Trophoblast cell (in vitro differentiated cells and primary cell): ENCODE results near the gene PDE4B.

Experiments used
- DNase-seq, 2 donors: peaks; one replicate each; pipeline ENCODE4 v3.0.0-alpha.2; 2016
- H2AFZ ChIP-seq: 2 replicates; pipeline ENCODE4 v1.6.1; 2013; ENCODE audit warnings: low read length, moderate library complexity, mild to moderate bottlenecking; ENCODE audit not compliant: insufficient read depth, poor library complexity
- H2AK5ac ChIP-seq: 2 replicates; pipeline ENCODE4 v1.6.1; 2013; ENCODE audit warnings: mild to moderate bottlenecking, low read length
- H2BK120ac ChIP-seq: 2 replicates; pipeline ENCODE4 v1.6.1; 2013; ENCODE audit warnings: low read length, mild to moderate bottlenecking, moderate library complexity; ENCODE audit not compliant: insufficient read depth, poor library complexity
- H2BK12ac ChIP-seq: 2 replicates; pipeline ENCODE4 v1.6.1; 2013; ENCODE audit warnings: mild to moderate bottlenecking, low read length, moderate library complexity
- H2BK5ac ChIP-seq: 2 replicates; pipeline ENCODE4 v1.6.1; 2013; ENCODE audit warnings: low read length, low read depth, moderate library complexity, mild to moderate bottlenecking; ENCODE audit not compliant: poor library complexity
- H3K14ac ChIP-seq: 2 replicates; pipeline ENCODE4 v1.6.1; 2013; ENCODE audit warnings: mild to moderate bottlenecking, low read length
- H3K18ac ChIP-seq: 2 replicates; pipeline ENCODE4 v1.6.1; 2013; ENCODE audit warnings: mild to moderate bottlenecking, low read length
- H3K23ac ChIP-seq: 2 replicates; pipeline ENCODE4 v1.6.1; 2013; ENCODE audit warnings: low read length
- H3K27ac ChIP-seq: 2 replicates; pipeline ENCODE4 v1.5.1; 2013; ENCODE audit warnings: low read depth, mild to moderate bottlenecking, inconsistent platforms, low read length, moderate library complexity
- H3K27me3 ChIP-seq: 2 replicates; pipeline ENCODE4 v1.6.1; 2013; ENCODE audit warnings: inconsistent platforms, mild to moderate bottlenecking, low read length, moderate library complexity; ENCODE audit not compliant: insufficient read depth
- H3K36me3 ChIP-seq, 2 experiments: 1 replicate in 1 of 2; 2 replicates in 1 of 2; pipeline ENCODE4 v1.6.1; 2013; ENCODE audit warnings: low read length in 2 of 2, mild to moderate bottlenecking in 2 of 2, moderate library complexity in 1 of 2; ENCODE audit not compliant: insufficient read depth in 2 of 2, control insufficient read depth in 1 of 2
- H3K4ac ChIP-seq: 2 replicates; pipeline ENCODE4 v1.6.1; 2013; ENCODE audit warnings: low read depth, mild to moderate bottlenecking, low read length, moderate library complexity
- H3K4me1 ChIP-seq, 2 experiments: 1 replicate in 1 of 2; 2 replicates in 1 of 2; pipeline ENCODE4 v1.6.1; 2013; ENCODE audit warnings: low read length in 2 of 2, mild to moderate bottlenecking in 2 of 2, moderate library complexity in 1 of 2; ENCODE audit not compliant: insufficient read depth in 2 of 2, control insufficient read depth in 1 of 2
- H3K4me2 ChIP-seq: 2 replicates; pipeline ENCODE4 v1.6.1; 2013; ENCODE audit warnings: inconsistent platforms, mild to moderate bottlenecking, low read length, moderate library complexity
- H3K4me3 ChIP-seq: 2 replicates; pipeline ENCODE4 v1.5.1; 2013; ENCODE audit warnings: mild to moderate bottlenecking, low read depth, low read length, inconsistent platforms
- H3K79me1 ChIP-seq: one replicate; pipeline ENCODE4 v1.6.1; 2013; ENCODE audit warnings: low read length
- H3K79me2 ChIP-seq: 2 replicates; pipeline ENCODE4 v1.6.1; 2013; ENCODE audit warnings: low read length, mild to moderate bottlenecking; ENCODE audit not compliant: control insufficient read depth, insufficient read depth, poor library complexity
- H3K9ac ChIP-seq: 2 replicates; pipeline ENCODE4 v1.6.1; 2013; ENCODE audit warnings: mild to moderate bottlenecking, low read length
- H3K9me3 ChIP-seq: 2 replicates; pipeline ENCODE4 v1.6.1; 2013; ENCODE audit warnings: low read depth, mild to moderate bottlenecking, control low read depth, inconsistent platforms, low read length; ENCODE audit not compliant: insufficient read depth
- H4K12ac ChIP-seq: 2 replicates; pipeline ENCODE4 v1.6.1; 2013; ENCODE audit warnings: low read depth, mild to moderate bottlenecking, low read length, moderate library complexity
- H4K8ac ChIP-seq: 2 replicates; pipeline ENCODE4 v1.6.1; 2013; ENCODE audit warnings: low read depth, mild to moderate bottlenecking, low read length, moderate library complexity
- H4K91ac ChIP-seq: one replicate; pipeline ENCODE4 v1.6.1; 2013; ENCODE audit warnings: low read depth, mild to moderate bottlenecking, low read length, moderate library complexity
- WGBS: extraction: QIAGEN DNeasy Blood & Tissue Kit; methylation state at CpG from one replicate; pipeline ENCODE4 v1.1.7; 2013; ENCODE audit warnings: missing lambda C conversion rate; ENCODE audit not compliant: insufficient read length, insufficient coverage; ENCODE audit errors: extremely low coverage; 5-methylcytosine and 5-hydroxymethylcytosine counted together

Gene PDE4B

GRCh38 chr1:66254785-66255184, 462.1 kb downstream of the PDE4B start:
- H4K12ac ChIP-seq = no peak overlapping the region
- H3K23ac ChIP-seq = no peak overlapping the region
- H2AK5ac ChIP-seq = no peak overlapping the region
- DNase-seq = no peak
- no peak overlapping the region for H2BK120ac ChIP-seq
- H3K27ac ChIP-seq = no peak overlapping the region
- no peaks in the 10 kb centered on the region for H3K9me3 ChIP-seq
- H2BK12ac ChIP-seq = no peak overlapping the region
- H3K4ac ChIP-seq = no peak overlapping the region
- H3K36me3 ChIP-seq = no peaks in the 10 kb centered on the region
- H3K4me2 ChIP-seq = no peak overlapping the region
- no peak overlapping the region for H3K9ac ChIP-seq
- H3K4me3 ChIP-seq = no peak overlapping the region
- H2BK5ac ChIP-seq = no peak overlapping the region
- no peak overlapping the region for H3K18ac ChIP-seq
- no peaks in the 10 kb centered on the region for H3K79me2 ChIP-seq
- no peaks in the 10 kb centered on the region for H3K27me3 ChIP-seq
- H3K4me1 ChIP-seq = peaks cover 0 to 2% of the 10 kb centered on the region in 2 experiments
- H4K8ac ChIP-seq = no peak overlapping the region
- no peak overlapping the region for H3K14ac ChIP-seq
- no peak overlapping the region for H2AFZ ChIP-seq
- peaks cover 5% of the 10 kb centered on the region for H3K79me1 ChIP-seq
- no peak overlapping the region for H4K91ac ChIP-seq
- no CpG with 5 or more reads among the region's 1 CpG for WGBS

- H3K79me1 ChIP-seq = peaks cover 9% of the 10 kb centered on the region
- no peak overlapping the region for H3K18ac ChIP-seq
- H3K36me3 ChIP-seq = no peaks in the 10 kb centered on the region
- WGBS = no CpG with 5 or more reads among the region's 5 CpGs
- no peak overlapping the region for H2AFZ ChIP-seq
- H3K9ac ChIP-seq = no peak overlapping the region
- H3K79me2 ChIP-seq = no peaks in the 10 kb centered on the region
- DNase-seq = no peak
- peak overlapping the region; percentile 29 for H3K14ac ChIP-seq
- no peak overlapping the region for H2BK12ac ChIP-seq
- peaks cover 0 to 6% of the 10 kb centered on the region in 2 experiments for H3K4me1 ChIP-seq
- no peak overlapping the region for H3K4me3 ChIP-seq
- H4K8ac ChIP-seq = no peak overlapping the region
- H3K27ac ChIP-seq = no peak overlapping the region
- no peak overlapping the region for H4K12ac ChIP-seq
- no peak overlapping the region for H3K4ac ChIP-seq
- H2BK120ac ChIP-seq = no peak overlapping the region
- peak overlapping the region; percentile 23 for H2BK5ac ChIP-seq
- H3K27me3 ChIP-seq = no peaks in the 10 kb centered on the region
- H2AK5ac ChIP-seq = no peak overlapping the region
- peak overlapping the region; percentile 64 for H4K91ac ChIP-seq
- H3K4me2 ChIP-seq = no peak overlapping the region
- no peaks in the 10 kb centered on the region for H3K9me3 ChIP-seq
- no peak overlapping the region for H3K23ac ChIP-seq
These were observed 464.2 kb downstream of the PDE4B start for GRCh38 chr1:66256629-66257572.

- Histone ChIP-seq H3K9me3 (no peaks in the 10 kb centered on the region), H3K79me2 (no peaks in the 10 kb centered on the region), H4K12ac (no peak overlapping the region), H3K4me3 (no peak overlapping the region), H4K91ac (no peak overlapping the region), H3K27me3 (no peaks in the 10 kb centered on the region), H3K27ac (no peak overlapping the region), H3K79me1 (peaks cover 11% of the 10 kb centered on the region), H2AK5ac (no peak overlapping the region), H3K9ac (no peak overlapping the region), H2BK120ac (no peak overlapping the region), H4K8ac (no peak overlapping the region), H3K4me2 (no peak overlapping the region), H2BK12ac (no peak overlapping the region), H3K18ac (no peak overlapping the region), H3K4ac (no peak overlapping the region), H2AFZ (no peak overlapping the region), H3K14ac (no peak overlapping the region), H3K36me3 (no peaks in the 10 kb centered on the region), H2BK5ac (no peak overlapping the region), H3K23ac (no peak overlapping the region), H3K4me1 (peaks cover 0 to 8% of the 10 kb centered on the region in 2 experiments)
- DNase-seq = no peak
- no CpG with 5 or more reads among the region's 4 CpGs for WGBS
These were observed 465.9 kb downstream of the PDE4B start for GRCh38 chr1:66258404-66259105.

- Histone ChIP-seq H2BK120ac (no peak overlapping the region), H2AFZ (no peak overlapping the region), H3K79me1 (peaks cover 11% of the 10 kb centered on the region), H3K18ac (no peak overlapping the region), H3K27ac (no peak overlapping the region), H3K4me1 (peaks cover 0 to 10% of the 10 kb centered on the region in 2 experiments), H3K4me3 (no peak overlapping the region), H3K4ac (no peak overlapping the region), H4K91ac (peak overlapping the region; percentile 64), H3K9ac (no peak overlapping the region), H4K12ac (no peak overlapping the region), H2BK12ac (no peak overlapping the region), H3K79me2 (no peaks in the 10 kb centered on the region), H2AK5ac (no peak overlapping the region), H3K9me3 (no peaks in the 10 kb centered on the region), H3K4me2 (no peak overlapping the region), H3K23ac (no peak overlapping the region), H2BK5ac (no peak overlapping the region), H3K36me3 (no peaks in the 10 kb centered on the region), H3K27me3 (no peaks in the 10 kb centered on the region), H3K14ac (no peak overlapping the region), H4K8ac (no peak overlapping the region)
- DNase-seq = no peak
These were observed 468.7 kb downstream of the PDE4B start for GRCh38 chr1:66261364-66261763.
